ENCODE measurements around the gene ZNF628.

ZNF628 gene

DNA sequence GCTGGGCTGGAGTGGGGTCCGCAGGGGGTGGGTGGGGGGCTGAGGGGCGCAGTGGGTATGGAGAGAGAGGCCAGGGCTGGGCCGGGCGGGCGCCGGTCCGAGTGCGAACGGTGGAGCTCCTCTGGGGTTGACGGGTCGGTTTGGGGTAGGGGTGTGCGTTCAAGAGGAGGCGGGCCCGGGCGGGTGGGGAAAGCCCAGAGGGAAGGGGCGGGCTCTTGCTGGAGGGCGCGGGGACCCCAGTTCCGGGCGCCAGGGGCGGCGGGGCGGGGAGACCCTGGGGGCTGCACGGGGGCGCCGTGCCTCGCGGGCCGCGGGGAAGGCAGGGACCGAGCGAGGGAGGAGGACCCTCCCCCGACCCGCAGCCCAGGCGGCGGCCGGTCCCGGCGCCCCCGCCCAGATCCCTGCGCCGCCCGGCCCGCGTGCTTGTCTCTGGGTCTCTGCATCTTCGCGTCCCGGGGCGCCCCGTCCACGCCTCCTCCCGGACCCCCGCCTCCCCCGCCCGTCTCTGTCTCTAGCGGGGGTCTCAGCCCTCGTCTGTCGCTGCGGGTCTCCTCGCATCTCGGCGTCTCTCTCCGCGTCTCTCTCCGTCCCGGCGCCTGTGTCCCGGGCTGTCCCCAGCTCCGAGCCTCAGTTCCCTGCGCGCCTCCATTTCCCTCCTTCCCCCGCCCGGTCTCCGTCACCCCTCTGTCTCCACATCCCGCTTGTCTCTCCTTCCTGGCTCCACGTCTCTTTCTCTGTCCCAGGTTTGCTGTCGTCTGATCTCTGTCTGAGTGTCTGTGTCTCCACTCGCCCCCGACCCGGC is 25.1 kb upstream of the ZNF628 start:
- no peak for DNase-seq

DNA sequence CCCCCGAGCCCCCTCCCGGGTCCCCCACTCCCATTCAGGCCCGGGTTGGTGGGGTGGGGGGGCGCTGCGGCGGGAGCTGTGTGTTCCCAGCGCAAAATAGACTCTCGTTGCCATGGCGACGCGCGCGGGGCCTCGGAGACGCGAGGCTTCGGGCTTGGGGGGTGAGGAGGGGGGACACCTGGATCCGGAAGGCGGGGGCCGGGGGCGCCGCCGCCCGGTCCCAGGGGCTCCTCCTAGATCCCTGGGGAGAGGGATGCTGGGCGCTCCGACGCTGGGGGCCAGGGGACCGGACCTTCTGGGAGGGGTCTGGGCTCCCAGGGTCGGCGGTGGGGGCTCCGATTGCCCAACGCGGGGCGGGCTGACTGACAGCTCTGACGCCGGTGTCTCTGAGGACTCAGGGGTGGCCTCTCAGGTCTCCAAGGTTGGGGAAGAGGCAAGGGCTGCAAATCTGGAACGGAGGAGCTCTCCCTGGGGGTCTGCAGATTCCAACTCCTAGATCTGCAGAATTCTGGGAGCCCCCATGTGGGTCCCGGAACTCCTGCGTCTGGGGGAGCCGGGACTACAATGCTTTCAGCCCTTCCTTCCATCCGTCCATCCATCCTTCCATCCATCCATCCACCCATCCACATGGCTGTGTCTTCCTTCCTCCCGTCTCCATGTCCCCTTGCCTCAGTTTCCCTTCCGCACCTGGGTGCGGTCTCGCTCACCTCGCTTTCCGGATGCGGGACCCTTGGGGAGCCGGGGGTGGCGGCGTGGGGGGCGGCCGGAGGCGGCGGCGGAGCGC is 24.3 kb upstream of the ZNF628 start:
- DNase-seq, result peak; percentile 28

- DNase-seq, result peak; percentile 94
Observed at GRCh38 chr19:55452749-55453346, 23.6 kb upstream of the ZNF628 start.

DNA sequence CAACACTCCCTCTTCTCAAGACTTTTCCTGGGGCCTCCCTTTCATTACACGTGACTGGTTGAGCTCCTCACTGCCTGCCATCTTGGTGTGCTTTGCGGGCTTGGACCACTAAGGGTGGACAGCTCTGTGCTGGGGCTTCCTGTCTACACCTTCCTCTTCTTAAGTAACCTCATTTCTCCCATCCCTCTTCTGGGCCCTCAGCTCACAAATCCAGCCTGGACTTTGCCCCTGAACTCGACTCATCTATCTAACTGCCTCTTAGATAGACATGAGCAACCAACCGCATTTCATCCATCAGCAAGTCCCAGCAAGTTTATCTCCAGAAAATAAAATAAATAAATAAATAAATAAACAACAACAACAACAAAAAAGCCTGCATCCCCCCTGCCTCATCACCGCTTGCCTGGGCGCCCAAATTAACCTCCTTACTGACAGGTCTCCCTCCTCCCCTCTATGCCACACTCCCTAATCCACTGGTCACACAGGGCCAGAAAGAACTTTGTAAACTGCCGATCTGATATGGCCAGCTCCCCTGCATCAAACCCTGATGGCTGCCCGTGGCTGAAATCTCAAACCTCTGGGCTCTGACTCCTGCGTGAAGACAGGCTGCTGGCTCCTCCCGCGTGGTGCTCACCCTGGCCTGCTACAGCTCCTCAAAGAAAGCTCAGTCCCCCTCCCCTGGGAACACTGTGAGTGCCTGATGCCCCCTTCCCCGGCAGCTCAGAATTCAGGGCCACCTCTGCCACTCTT is 22.7 kb upstream of the ZNF628 start:
- DNase-seq, result no peak

- DNase-seq, result peak; percentile 72
Observed at GRCh38 chr19:55454787-55455243, 21.6 kb upstream of the ZNF628 start.

DNA sequence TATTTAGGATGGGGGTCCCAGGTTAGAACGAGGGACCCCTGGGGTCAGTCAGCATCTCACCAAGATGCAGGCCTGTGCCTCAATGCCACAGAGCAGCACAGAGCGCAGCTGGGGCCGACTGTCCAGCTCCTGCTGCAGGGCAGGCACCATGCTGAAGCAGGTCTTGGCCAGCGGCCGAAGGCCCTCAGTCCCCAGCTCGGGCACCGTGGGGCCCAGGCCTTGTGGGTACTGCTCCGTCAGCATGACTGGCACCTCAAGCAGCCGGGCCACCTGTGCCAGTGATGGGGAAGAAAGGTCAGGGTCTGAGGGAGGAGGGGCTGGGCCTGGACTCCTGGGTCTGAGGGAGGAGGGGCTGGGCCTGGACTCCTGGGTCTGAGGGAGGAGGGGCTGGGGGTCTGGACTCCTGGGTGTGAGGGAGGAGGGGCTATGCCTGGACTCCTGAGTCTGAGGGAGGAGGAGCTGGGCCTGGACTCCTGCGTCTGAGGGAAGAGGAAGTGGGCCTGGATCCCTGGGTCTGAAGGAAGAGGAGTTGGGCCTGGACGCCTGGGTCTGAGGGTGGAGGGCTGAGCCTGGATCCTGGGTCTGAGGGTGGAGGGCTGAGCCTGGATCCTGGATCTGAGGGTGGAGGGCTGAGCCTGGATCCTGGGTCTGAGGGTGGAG is 20.7 kb upstream of the ZNF628 start:
- DNase-seq, result no peak

DNA sequence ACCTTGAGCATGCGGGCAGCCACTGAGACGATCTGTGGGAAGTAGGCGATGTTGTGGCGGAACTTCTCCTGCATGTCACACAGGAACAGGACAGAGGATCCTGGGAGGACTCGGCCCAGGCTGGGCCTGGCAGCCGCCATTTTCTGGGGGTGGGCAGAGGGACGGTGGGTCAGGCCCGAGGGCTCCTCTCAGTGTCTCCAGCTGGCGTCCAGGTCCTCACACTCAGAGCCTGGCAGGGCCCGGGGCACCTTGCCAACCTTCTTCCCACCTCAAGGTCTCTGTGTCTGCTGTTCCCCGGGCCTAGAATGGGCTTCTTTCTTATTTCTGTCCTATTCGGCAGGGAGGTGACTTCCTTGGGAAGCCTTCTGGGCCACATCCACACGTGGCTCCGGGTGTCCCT is 20.1 kb upstream of the ZNF628 start:
- no peak for DNase-seq

DNA sequence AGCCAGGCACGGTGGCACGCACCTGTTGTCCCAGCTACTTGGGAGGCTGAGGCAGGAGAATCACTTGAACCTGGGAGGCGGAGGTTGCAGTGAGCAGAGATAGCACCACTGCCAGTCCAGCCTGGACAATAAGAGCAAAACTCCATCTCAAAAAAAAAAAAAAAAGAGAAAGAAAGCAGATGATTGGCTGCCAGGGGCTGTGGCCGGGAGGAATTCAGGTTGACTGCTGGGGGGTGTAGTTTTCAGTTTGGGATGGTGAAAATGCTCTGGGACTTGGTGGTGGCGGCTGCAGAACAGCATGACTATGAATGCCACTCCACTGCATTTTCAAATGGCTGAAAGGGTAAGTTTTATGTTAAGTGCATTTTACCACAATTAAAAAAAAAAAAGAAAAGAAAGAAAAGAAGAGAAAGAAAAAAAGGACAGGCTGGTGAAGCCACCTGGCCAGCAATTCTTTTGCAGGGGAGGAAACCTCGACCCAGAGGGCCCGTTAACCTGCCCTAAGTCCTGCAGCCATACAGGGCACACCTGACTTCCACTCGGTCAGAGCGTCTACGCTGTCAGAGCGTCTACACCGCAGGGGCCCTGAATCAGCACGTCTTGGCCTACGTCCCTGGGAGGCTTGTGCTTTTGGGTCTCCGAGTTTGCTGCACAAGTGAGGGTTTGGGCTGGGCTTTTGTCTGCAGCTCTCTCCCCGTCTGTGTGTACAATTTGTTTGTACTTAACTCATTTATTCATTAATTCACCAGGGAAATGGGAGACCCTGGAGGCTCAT is 18.5 kb upstream of the ZNF628 start:
- DNase-seq, result no peak

DNA sequence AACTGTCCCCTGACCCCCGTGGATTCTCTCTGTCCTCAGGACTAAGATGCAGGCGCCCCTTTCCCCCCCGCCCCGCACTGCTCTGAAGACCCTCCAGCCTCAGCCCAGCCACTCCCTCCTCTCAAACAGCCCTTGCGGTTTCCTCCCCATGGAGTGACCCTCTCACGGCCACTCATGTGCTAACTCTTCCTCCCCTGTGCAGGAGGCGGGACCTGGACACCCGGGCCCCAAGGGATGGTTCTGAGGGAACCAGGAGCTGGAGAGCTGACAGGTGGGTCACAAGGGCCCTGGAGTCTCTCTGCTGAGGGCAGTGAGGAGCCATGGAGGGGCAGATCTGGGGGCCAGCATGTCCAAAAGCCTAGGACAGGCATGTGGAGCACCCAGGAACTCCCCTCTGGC is 16.9 kb upstream of the ZNF628 start:
- DNase-seq, result no peak

DNA sequence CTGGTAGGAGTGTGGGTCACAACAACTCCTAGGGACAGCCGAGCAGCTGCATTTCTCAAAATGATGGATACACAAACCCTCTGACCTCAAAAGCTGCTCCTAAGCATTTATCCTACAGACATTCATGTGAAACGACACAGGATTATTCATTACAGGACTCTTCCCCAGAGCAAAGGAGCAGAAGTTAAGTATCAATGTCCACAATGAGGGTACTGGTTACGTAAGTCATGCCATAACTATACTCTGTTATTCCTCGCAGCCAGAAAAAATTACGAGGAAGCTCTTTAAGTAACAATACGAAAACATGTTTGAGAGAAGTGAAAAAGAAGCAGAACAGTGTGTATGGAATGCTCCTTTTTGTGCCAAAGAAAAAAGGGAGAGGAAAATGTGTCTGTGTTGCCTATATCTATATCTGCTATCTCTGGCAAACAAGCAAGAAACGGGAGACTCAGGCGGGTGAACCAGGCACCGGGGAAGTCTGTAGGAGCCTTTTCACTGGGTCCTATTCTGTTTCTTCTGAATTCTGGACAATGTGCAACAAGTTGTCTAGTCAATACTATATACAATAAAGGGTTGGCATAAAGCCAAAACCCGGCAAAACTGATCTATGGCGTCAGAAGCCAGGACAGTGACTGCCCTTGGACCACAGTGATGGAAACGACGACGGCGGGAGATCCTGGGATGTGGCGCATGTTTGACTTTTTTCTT is 16.3 kb upstream of the ZNF628 start:
- peak; percentile 48 for DNase-seq

DNA sequence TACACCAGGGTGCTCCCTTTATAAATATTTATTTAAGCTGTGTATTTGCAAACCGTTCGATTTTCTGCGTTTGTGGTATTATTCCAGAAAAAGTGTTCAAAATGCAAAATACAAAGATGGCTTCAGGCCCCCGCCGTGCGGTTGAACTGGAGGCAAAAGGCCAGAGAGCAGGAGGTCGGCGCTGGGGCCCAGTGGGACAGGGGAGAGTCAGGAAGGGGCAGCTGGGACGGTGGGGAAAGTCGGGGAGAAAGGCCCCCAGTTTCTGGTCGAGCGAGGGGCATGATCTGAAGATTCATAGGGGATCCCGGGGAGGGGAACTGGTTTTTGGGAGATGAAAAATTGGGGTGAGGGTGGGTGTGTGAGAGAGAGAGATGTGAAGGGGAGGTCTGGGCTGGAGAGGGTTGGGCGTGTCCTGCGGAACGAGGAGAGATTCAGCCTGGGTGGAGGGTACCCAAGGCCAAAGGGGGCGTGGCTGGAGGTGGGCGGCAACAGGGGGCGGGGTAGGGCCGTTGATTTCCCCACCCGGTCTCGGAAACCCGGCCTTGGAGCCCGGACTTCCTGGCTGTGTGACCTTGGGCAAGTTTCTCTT is 15.7 kb upstream of the ZNF628 start:
- DNase-seq, result peak; percentile 89

DNA sequence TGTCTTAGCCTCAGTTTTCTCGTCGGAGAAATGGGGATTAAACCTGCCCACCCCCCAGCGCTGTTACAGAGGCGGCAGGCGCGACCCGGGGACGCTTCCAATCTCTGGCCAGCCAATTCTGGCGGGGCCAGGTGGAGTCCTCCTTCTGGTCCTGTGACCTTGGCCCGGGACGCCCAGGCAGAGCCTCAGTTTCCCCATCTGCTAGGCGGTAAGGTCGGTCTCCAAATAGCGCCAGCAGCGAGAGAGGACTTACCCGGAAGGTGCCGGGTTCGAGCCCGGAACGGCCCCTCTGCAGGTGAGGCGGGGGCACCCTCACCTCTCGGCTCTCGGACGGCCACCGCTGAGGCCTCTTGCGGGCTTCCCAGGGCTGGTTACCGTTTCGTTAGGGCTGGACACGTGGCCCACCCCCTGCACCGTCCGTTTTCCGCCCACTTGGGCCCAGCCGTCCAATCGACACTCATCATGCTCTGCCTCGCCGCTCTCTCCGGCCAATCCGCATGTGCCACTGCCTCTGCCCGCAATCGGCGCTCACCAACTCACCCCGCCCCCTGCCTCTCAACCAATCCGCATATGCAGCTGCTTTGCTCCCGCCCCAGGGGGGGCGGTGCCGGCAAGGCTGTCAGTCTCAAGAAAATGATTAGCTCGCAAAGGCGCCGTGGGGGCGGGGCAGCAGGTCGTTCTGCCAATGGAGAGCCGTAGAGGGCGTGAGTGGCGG is 15.0 kb upstream of the ZNF628 start, which contains the start of gene ISOC2:
TSS of gene ISOC2 (minus strand) at position 384 of the 715 bp plus-strand sequence. CDS start 5,156 bp downstream, outside the sequence.
- DNase-seq, result peak; percentile 99

GRCh38 chr19:55461974-55462626 is 14.3 kb upstream of the ZNF628 start:
- peak; percentile 86 for DNase-seq

DNA sequence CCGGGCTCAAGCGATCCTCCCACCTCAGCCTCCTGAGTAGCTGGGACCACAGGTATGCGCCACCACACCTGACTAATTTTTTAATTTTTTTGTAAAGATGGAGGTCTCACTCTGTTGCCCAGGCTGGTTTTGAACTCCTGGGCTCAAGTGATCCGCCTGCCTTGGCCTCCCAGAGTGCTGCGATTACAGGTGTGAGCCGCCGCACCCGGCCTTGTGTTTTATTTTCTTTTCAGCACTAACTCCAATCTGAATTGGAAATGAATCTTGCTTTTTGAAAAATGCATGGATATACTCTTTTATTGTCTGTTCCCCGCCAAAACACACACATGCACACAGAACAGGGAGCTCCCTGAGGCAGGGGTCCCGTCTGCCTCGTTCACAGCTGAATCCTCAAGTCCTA is 13.7 kb upstream of the ZNF628 start:
- DNase-seq, result no peak

DNA sequence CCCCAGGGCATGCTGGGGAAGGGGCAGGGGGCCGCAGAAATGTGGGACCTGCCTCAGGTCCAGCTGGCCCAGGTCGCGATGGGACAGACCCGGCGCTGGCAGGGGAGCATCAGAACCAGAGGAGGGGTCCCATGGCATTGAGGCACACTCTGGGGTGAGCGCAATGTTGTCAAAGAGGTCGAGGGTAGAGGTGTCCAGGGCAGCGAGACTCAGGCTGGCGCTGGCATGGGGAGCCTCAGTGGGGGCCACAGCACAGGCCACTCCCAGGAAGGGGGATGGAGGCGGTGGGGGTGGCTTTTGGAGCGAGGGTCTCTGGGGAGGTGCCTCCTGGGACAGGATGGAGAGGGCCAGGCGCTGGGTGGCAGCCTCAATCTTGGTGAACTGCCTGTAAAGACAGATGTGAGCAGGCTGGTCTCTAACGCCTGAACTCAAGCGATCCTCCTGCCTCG is 12.8 kb upstream of the ZNF628 start:
- no peak for DNase-seq

- DNase-seq, result no peak
Observed at GRCh38 chr19:55464039-55464661, 12.3 kb upstream of the ZNF628 start.

GRCh38 chr19:55464662-55465054 is 11.8 kb upstream of the ZNF628 start, which contains the start of gene C19orf85:
TSS of gene C19orf85 (minus strand) at chr19:55464751. CDS start at chr19:55464554, 197 bp downstream.
- no peak for DNase-seq

- peak; percentile 49 for DNase-seq
Observed at GRCh38 chr19:55465460-55466240, 10.8 kb upstream of the ZNF628 start.

All from hematopoietic multipotent progenitor cell treated with erythropoietin and hydrocortisone succinate and interleukin-3 and kit ligand, for 8 days (in vitro differentiated cells).